ENCODE measurements around the gene BCKDK. TPM values are rescaled to one million over a fixed set of nuclear protein-coding genes. Genes with fewer than 3 reads are reported as not detected.

Gene BCKDK
- total RNA-seq, 2 donors from 2014 or later: 47.0 to 57.7 TPM

- H3K27ac Mint-ChIP-seq: no peak overlapping the region
- H3K27me3 Mint-ChIP-seq (ENCODE audit: insufficient read depth): no peaks in the 10 kb centered on the region
- H3K36me3 Mint-ChIP-seq (ENCODE audit: low read depth): peaks cover 18% of the 10 kb centered on the region
- Histone ChIP-seq H3K36me3 (ENCODE audit: control insufficient read depth, insufficient read depth, low read length) (peaks cover 23% of the 10 kb centered on the region), H3K4me1 (ENCODE audit: control insufficient read depth, insufficient read depth, low read length) (no peaks in the 10 kb centered on the region), H3K4me3 (ENCODE audit: low read length) (no peak overlapping the region), H3K27me3 (ENCODE audit: control insufficient read depth, insufficient read depth, low read length, poor library complexity, severe bottlenecking) (no peaks in the 10 kb centered on the region), H3K9me3 (ENCODE audit: control insufficient read depth, low read length) (no peaks in the 10 kb centered on the region), H3K9ac (ENCODE audit: extremely low read depth, low read length, poor library complexity, severe bottlenecking) (no peak overlapping the region), H3K27ac (ENCODE audit: low read depth, low read length) (no peak overlapping the region)
- TF ChIP-seq CTCF (conservative IDR thresholded peaks at IDR 0.05): no peak
- 89% methylated on average over 5 of the region's 5 CpGs; no CpG with 5 or more reads in 1 of the 2 experiments for WGBS, 2 experiments (ENCODE audit: insufficient coverage in 1 of 2, insufficient read length in 1 of 2)
- DNase-seq: peak; percentile 21
- H3K4me1 Mint-ChIP-seq: no peaks in the 10 kb centered on the region
- no peaks in the 10 kb centered on the region for H3K9me3 Mint-ChIP-seq
- H3K4me3 Mint-ChIP-seq: no peak overlapping the region
Observed at GRCh38 chr16:31087971-31088370, 20.2 kb upstream of the BCKDK start.

GRCh38 chr16:31088459-31089183 is 19.6 kb upstream of the BCKDK start, which contains the start of gene PRSS53:
Gene PRSS53, minus strand, starts transcription at chr16:31088943. Its CDS starts 134 bp downstream, at chr16:31088809.
- no peaks in the 10 kb centered on the region for H3K9me3 ChIP-seq (ENCODE audit: control insufficient read depth, low read length)
- TF ChIP-seq CTCF (conservative IDR thresholded peaks at IDR 0.05): no peak
- peaks cover 23% of the 10 kb centered on the region for H3K36me3 ChIP-seq (ENCODE audit: control insufficient read depth, insufficient read depth, low read length)
- H3K9ac ChIP-seq (ENCODE audit: extremely low read depth, low read length, poor library complexity, severe bottlenecking): no peak within 1 kb of the TSS
- DNase-seq: peak; percentile 43
- H3K27ac Mint-ChIP-seq: no peak within 1 kb of the TSS
- H3K27me3 ChIP-seq (ENCODE audit: control insufficient read depth, insufficient read depth, low read length, poor library complexity, severe bottlenecking): no peaks in the 10 kb centered on the region
- H3K4me1 ChIP-seq (ENCODE audit: control insufficient read depth, insufficient read depth, low read length): no peaks in the 10 kb centered on the region
- WGBS, 2 experiments (ENCODE audit: insufficient coverage in 1 of 2, insufficient read length in 1 of 2): 92 to 97% methylated on average over 10 to 15 of the region's 15 CpGs
- H3K36me3 Mint-ChIP-seq (ENCODE audit: low read depth): peaks cover 16% of the 10 kb centered on the region
- H3K4me3 Mint-ChIP-seq: no peak within 1 kb of the TSS
- no peaks in the 10 kb centered on the region for H3K27me3 Mint-ChIP-seq (ENCODE audit: insufficient read depth)
- no peaks in the 10 kb centered on the region for H3K4me1 Mint-ChIP-seq
- no peaks in the 10 kb centered on the region for H3K9me3 Mint-ChIP-seq
- H3K4me3 ChIP-seq (ENCODE audit: low read length): no peak within 1 kb of the TSS
- no peak within 1 kb of the TSS for H3K27ac ChIP-seq (ENCODE audit: low read depth, low read length)

- Mint-ChIP-seq H3K4me3 (no peak overlapping the region), H3K27ac (no peak overlapping the region)
Observed at GRCh38 chr16:31089199-31089598, 19.0 kb upstream of the BCKDK start.

More at GRCh38 chr16:31089199-31089598, 19.0 kb upstream of the BCKDK start:
- no peak overlapping the region for H3K27ac ChIP-seq (ENCODE audit: low read depth, low read length)
- H3K4me1 ChIP-seq (ENCODE audit: control insufficient read depth, insufficient read depth, low read length): no peaks in the 10 kb centered on the region
- no peak overlapping the region for H3K4me3 ChIP-seq (ENCODE audit: low read length)
- no peaks in the 10 kb centered on the region for H3K27me3 ChIP-seq (ENCODE audit: control insufficient read depth, insufficient read depth, low read length, poor library complexity, severe bottlenecking)
- no peaks in the 10 kb centered on the region for H3K9me3 ChIP-seq (ENCODE audit: control insufficient read depth, low read length)
- no peak for TF ChIP-seq CTCF (conservative IDR thresholded peaks at IDR 0.05)
- DNase-seq: no peak
- Mint-ChIP-seq H3K9me3 (no peaks in the 10 kb centered on the region), H3K36me3 (ENCODE audit: low read depth) (peaks cover 16% of the 10 kb centered on the region), H3K4me1 (peaks cover 1% of the 10 kb centered on the region), H3K27me3 (ENCODE audit: insufficient read depth) (no peaks in the 10 kb centered on the region)
- WGBS, 2 experiments (ENCODE audit: insufficient coverage in 1 of 2, insufficient read length in 1 of 2): 97 to 98% methylated on average over 6 to 8 of the region's 8 CpGs
- peaks cover 23% of the 10 kb centered on the region for H3K36me3 ChIP-seq (ENCODE audit: control insufficient read depth, insufficient read depth, low read length)
- no peak overlapping the region for H3K9ac ChIP-seq (ENCODE audit: extremely low read depth, low read length, poor library complexity, severe bottlenecking)
